ENCODE results near the gene ANKRD9. TPM values are rescaled to one million over a fixed set of nuclear protein-coding genes. Genes with fewer than 3 reads are reported as not detected.
"Not testable (repeated sequence)": the region's sequence is repeated elsewhere in the genome, so short reads cannot be mapped to it uniquely, and the experiment has no call there.

The ANKRD9 gene
- total RNA-seq, 1 donor from 2014 or later = 10.8 TPM

DNA sequence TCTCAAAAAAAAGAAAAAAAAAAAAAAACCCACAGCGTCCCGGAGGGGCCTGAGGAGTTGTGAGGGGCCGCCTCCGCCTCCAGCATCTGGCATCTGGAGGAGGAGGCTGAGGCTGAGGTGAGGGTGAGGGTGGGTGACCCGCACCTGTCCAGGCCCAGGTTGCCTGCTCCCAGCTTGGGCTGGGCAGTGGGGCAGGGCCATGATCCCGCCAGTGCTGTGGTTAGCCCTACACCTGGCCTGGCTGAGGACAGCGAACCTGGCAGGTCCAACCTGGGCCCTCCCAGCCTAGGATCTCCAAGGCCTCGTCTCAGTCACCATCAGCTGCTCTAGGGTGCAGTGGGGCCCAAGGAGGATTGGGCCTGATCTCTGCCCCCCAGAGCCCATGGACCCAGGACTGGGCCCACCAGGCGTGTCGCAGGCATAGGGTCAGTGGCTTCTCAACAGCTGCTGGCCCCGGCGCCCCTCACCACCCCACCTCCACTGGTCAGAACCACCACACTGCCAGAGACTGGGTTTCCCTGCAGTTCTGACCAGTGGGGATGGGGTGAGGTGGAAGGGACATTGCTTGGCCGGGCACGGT is 46.6 kb upstream of the ANKRD9 start:
- no peaks in the 10 kb centered on the region for H4K20me1 ChIP-seq (ENCODE audit: low read depth)
- Mint-ChIP-seq H3K27me3 (ENCODE audit: insufficient read depth, low read depth) (no peaks in the 10 kb centered on the region), H3K4me3 (no peak overlapping the region), H3K36me3 (no peaks in the 10 kb centered on the region), H3K4me1 (peaks cover 2% of the 10 kb centered on the region), H3K9me3 (no peaks in the 10 kb centered on the region), H3K27ac (no peak overlapping the region)
- no peaks in the 10 kb centered on the region for H3K79me2 ChIP-seq (ENCODE audit: low read depth)
- DNase-seq (ENCODE audit: low spot score) = no peak
- H3K27me3 ChIP-seq = no peaks in the 10 kb centered on the region
- peaks cover 19% of the 10 kb centered on the region for H3F3A ChIP-seq (ENCODE audit: low read depth)
- no peaks in the 10 kb centered on the region for H3K4me1 ChIP-seq
- H3K9me3 ChIP-seq (ENCODE audit: low read depth) = no peaks in the 10 kb centered on the region
- H2AFZ ChIP-seq (replicated peaks) = no peak overlapping the region
- H3K9ac ChIP-seq = no peak overlapping the region
- TF ChIP-seq EZH2phosphoT487 (IDR thresholded peaks at IDR 0.05) = no peak
- TF ChIP-seq, protein P1, sequence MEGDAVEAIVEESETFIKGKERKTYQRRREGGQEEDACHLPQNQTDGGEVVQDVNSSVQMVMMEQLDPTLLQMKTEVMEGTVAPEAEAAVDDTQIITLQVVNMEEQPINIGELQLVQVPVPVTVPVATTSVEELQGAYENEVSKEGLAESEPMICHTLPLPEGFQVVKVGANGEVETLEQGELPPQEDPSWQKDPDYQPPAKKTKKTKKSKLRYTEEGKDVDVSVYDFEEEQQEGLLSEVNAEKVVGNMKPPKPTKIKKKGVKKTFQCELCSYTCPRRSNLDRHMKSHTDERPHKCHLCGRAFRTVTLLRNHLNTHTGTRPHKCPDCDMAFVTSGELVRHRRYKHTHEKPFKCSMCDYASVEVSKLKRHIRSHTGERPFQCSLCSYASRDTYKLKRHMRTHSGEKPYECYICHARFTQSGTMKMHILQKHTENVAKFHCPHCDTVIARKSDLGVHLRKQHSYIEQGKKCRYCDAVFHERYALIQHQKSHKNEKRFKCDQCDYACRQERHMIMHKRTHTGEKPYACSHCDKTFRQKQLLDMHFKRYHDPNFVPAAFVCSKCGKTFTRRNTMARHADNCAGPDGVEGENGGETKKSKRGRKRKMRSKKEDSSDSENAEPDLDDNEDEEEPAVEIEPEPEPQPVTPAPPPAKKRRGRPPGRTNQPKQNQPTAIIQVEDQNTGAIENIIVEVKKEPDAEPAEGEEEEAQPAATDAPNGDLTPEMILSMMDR (IDR thresholded peaks at IDR 0.05) = no peak
- TF ChIP-seq EZH2 (IDR thresholded peaks at IDR 0.05) = no peak
- no peaks in the 10 kb centered on the region for H3K36me3 ChIP-seq
- no peak overlapping the region for H3K4me2 ChIP-seq
- H3K27ac ChIP-seq = no peak overlapping the region
- H3K4me3 ChIP-seq = no peak overlapping the region

DNA sequence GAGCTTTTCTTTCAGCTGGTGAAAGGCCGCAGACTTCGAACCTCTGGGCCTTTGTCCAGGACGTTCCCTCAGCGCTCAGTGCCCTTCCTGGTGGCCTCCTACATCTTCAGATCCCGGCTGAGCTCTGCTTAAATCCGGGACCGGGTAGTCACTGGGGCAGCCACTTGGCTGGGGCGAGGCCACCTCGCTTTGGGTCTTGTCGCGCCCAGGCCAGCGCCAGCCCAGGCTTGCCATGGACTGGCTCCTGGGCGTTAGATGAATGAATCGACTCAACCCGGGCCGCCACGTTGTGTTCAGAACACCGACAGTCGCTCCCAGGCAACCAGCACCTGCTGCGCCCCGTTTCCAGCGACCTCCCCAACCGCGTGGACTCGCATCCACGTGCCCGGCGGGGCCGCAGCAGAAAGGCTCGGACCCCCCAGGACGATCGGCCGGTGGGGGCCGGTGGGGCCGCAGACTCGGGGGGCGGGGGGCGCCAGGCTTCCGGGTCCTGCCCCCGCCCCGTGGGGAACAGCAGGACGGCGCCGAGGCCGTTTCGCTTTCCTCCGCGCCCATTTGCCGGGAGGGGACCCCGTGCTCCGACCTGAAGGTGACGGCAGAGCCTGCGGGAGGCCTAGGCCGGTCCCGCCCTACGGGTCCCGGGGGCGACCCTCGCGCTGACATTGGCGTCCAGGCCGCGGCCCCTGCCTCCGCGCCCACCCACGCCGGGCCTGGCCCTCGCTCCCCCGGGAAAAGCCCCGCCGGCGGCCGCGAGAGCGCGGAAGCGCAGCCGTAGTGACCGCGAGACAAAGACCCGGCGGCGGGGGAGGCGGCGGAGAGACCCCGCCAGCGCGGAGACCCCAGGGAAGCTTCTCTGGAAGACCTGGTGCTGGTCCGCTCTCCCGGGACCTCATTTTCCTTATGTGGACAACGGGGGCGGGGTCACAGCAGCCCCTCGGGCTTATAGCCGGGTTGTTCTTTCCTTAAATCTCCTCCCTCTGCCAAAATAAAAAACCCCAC is 45.5 kb upstream of the ANKRD9 start:
- peaks cover 5% of the 10 kb centered on the region for H3K27me3 Mint-ChIP-seq (ENCODE audit: insufficient read depth, low read depth)
- Histone ChIP-seq H4K20me1 (ENCODE audit: low read depth) (no peaks in the 10 kb centered on the region), H3K27ac (no peak overlapping the region), H3F3A (ENCODE audit: low read depth) (peaks cover 19% of the 10 kb centered on the region), H3K36me3 (no peaks in the 10 kb centered on the region), H3K79me2 (ENCODE audit: low read depth) (no peaks in the 10 kb centered on the region), H3K4me3 (peak overlapping the region; percentile 60), H3K9me3 (ENCODE audit: low read depth) (no peaks in the 10 kb centered on the region), H3K4me1 (no peaks in the 10 kb centered on the region), H2AFZ (replicated peaks) (peak overlapping the region; percentile 74), H3K9ac (no peak overlapping the region), H3K4me2 (peak overlapping the region; percentile 83), H3K27me3 (no peaks in the 10 kb centered on the region)
- H3K4me1 Mint-ChIP-seq = peaks cover 2% of the 10 kb centered on the region
- peak overlapping the region; percentile 76 for H3K4me3 Mint-ChIP-seq
- no peaks in the 10 kb centered on the region for H3K36me3 Mint-ChIP-seq
- TF ChIP-seq, protein P1 (IDR thresholded peaks at IDR 0.05) = no peak
- peak; percentile 27 for TF ChIP-seq EZH2 (IDR thresholded peaks at IDR 0.05)
- peak; percentile 87 for DNase-seq (ENCODE audit: low spot score)
- H3K27ac Mint-ChIP-seq = no peak overlapping the region
- no peaks in the 10 kb centered on the region for H3K9me3 Mint-ChIP-seq

DNA sequence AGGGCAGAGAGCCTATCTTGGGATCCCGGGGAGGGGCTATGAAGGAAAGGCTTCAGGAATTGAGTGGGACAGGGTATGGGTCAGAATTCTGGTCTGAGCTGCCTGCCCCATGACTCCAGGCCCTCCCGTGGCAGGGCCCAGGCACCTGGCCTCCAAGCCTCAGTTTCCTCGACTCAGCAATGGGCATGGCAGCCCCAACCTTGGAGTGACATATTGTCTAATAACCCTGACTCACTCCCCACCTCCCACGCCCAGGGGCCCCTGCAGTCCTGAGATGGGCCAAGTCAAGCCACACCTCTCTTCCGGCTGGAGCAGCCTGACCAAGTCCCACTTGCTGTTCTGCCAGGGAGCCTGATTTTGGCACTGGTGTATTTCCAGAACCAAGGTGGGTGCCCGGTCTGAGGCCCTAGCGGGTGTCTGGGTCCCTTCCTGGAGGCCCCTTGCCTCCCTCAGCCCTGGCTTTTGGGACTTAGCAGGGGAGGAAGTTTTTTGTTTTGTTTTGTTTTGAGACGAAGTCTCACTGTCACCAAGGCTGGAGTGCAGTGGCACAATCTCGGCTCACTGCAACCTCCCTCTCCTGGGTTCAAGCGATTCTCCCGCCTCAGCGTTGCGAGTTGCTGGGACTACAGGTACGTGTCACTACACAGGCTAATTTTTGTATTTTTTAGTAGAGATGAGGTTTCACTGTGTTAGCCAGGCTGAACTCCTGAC is 42.6 kb upstream of the ANKRD9 start:
- peaks cover 19% of the 10 kb centered on the region for H3F3A ChIP-seq (ENCODE audit: low read depth)
- H3K4me3 Mint-ChIP-seq = no peak overlapping the region
- no peaks in the 10 kb centered on the region for H3K79me2 ChIP-seq (ENCODE audit: low read depth)
- H3K36me3 Mint-ChIP-seq = no peaks in the 10 kb centered on the region
- H3K4me1 ChIP-seq = no peaks in the 10 kb centered on the region
- peaks cover 14% of the 10 kb centered on the region for H3K27me3 Mint-ChIP-seq (ENCODE audit: insufficient read depth, low read depth)
- no peaks in the 10 kb centered on the region for H3K36me3 ChIP-seq
- no peak for DNase-seq (ENCODE audit: low spot score)
- H3K4me2 ChIP-seq = no peak overlapping the region
- H3K9ac ChIP-seq = no peak overlapping the region
- H3K4me3 ChIP-seq = no peak overlapping the region
- H3K9me3 Mint-ChIP-seq = no peaks in the 10 kb centered on the region
- no peaks in the 10 kb centered on the region for H3K9me3 ChIP-seq (ENCODE audit: low read depth)
- no peak for TF ChIP-seq EZH2 (IDR thresholded peaks at IDR 0.05)
- TF ChIP-seq, protein P1 (IDR thresholded peaks at IDR 0.05) = no peak
- TF ChIP-seq EZH2phosphoT487 (IDR thresholded peaks at IDR 0.05) = no peak
- H3K27ac ChIP-seq = no peak overlapping the region
- peaks cover 2% of the 10 kb centered on the region for H3K4me1 Mint-ChIP-seq
- no peak overlapping the region for H3K27ac Mint-ChIP-seq
- H3K27me3 ChIP-seq = no peaks in the 10 kb centered on the region
- H2AFZ ChIP-seq (replicated peaks) = no peak overlapping the region
- H4K20me1 ChIP-seq (ENCODE audit: low read depth) = no peaks in the 10 kb centered on the region

DNA sequence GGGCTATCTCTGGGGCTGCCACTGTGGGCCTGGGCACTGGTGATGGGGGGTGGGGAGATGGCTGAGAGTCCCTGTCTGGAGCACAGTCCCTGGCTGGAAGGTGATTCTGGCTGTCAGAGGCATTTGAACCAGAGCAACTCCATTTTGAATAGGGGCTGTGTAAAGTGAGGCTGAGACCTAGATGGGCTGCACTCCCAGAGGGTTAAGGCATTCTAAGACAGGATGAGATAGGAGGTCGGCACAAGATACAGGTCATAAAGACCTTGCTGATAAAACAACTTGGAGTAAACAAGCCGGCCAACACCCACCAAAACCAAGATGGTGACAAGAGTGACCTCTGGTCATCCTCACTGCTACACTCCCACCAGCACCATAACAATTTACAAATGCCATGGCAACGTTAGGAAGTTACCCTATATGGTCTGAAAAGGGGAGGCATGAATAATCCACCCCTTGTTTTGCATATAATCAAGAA is 41.4 kb upstream of the ANKRD9 start:
- H3K36me3 ChIP-seq; H3K4me3 Mint-ChIP-seq; H3K36me3 Mint-ChIP-seq; H3K27me3 ChIP-seq; H3K79me2 ChIP-seq (ENCODE audit: low read depth); DNase-seq (ENCODE audit: low spot score); H3K27ac ChIP-seq; H3K9me3 Mint-ChIP-seq; H3K9me3 ChIP-seq (ENCODE audit: low read depth); H2AFZ ChIP-seq (replicated peaks); H3K9ac ChIP-seq; H4K20me1 ChIP-seq (ENCODE audit: low read depth); H3K4me2 ChIP-seq; H3K27ac Mint-ChIP-seq; H3K4me1 Mint-ChIP-seq; H3K4me3 ChIP-seq; H3K4me1 ChIP-seq: not testable (repeated sequence)
- peaks cover 21% of the 10 kb centered on the region for H3K27me3 Mint-ChIP-seq (ENCODE audit: insufficient read depth, low read depth)
- H3F3A ChIP-seq (ENCODE audit: low read depth) = peaks cover 29% of the 10 kb centered on the region

All from neural progenitor cell (in vitro differentiated cells).